ENCODE data around the gene SFXN5. TPM values are rescaled to one million over a fixed set of nuclear protein-coding genes. Genes with fewer than 3 reads are reported as not detected.

Gene SFXN5
- total RNA-seq, 1 donor from 2014 or later = 12.7 TPM

DNA sequence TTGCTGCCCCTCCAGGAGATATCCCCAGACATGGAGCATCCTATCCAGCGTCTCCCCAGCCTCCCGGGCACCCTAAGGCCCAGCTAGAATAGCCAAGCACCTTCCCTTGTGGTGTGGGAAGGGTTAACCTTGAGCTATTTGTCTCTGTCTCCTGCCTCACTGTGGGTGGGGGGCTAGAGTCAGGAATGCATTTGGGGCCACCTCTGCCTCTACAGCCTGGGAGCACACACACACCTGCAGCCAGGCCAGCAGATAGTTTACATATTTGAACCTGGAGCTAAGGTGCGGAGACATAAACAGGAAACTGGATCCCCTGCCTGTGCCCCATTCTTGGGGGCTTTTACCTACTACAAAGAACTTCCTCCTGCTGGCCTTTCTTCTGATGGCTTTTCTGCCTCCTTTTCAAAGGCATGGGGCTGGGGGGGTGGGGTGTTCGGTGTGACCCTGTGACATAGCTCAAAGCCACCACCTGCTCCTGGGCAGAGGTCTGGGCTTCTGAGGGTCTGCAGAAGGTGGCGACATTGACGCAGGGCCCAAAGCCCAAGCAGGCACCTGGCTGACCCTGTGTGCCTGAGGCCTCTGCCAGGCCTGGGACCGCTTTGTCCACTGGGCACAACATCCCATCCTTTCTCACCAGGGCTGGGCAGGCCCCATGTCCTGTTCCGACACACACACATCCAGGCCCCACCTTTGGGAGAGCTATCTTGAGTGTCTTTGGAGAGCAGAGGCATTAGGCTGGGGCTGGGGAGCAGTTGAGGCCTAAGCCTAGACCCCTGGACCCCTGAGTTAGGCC, 120.0 kb downstream of the SFXN5 start:
- TF ChIP-seq, protein P1, sequence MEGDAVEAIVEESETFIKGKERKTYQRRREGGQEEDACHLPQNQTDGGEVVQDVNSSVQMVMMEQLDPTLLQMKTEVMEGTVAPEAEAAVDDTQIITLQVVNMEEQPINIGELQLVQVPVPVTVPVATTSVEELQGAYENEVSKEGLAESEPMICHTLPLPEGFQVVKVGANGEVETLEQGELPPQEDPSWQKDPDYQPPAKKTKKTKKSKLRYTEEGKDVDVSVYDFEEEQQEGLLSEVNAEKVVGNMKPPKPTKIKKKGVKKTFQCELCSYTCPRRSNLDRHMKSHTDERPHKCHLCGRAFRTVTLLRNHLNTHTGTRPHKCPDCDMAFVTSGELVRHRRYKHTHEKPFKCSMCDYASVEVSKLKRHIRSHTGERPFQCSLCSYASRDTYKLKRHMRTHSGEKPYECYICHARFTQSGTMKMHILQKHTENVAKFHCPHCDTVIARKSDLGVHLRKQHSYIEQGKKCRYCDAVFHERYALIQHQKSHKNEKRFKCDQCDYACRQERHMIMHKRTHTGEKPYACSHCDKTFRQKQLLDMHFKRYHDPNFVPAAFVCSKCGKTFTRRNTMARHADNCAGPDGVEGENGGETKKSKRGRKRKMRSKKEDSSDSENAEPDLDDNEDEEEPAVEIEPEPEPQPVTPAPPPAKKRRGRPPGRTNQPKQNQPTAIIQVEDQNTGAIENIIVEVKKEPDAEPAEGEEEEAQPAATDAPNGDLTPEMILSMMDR (IDR thresholded peaks at IDR 0.05) = no peak
- no peak overlapping the region for H3K27ac Mint-ChIP-seq (ENCODE audit: unreplicated experiment)
- no peaks in the 10 kb centered on the region for H3K4me1 Mint-ChIP-seq (ENCODE audit: unreplicated experiment)
- no peaks in the 10 kb centered on the region for H3K27me3 Mint-ChIP-seq (ENCODE audit: unreplicated experiment)
- no peak for DNase-seq (ENCODE audit: extremely low spot score, unreplicated experiment)
- no peaks in the 10 kb centered on the region for H3K9me3 Mint-ChIP-seq (ENCODE audit: unreplicated experiment)
- H3K4me3 Mint-ChIP-seq (ENCODE audit: unreplicated experiment) = no peak overlapping the region
- H3K36me3 Mint-ChIP-seq (ENCODE audit: unreplicated experiment) = peaks cover 5% of the 10 kb centered on the region

GRCh38 chr2:72950558-72951255, 120.8 kb downstream of the SFXN5 start:
- Mint-ChIP-seq H3K9me3 (ENCODE audit: unreplicated experiment) (no peaks in the 10 kb centered on the region), H3K36me3 (ENCODE audit: unreplicated experiment) (peaks cover 8% of the 10 kb centered on the region), H3K27me3 (ENCODE audit: unreplicated experiment) (no peaks in the 10 kb centered on the region), H3K27ac (ENCODE audit: unreplicated experiment) (no peak overlapping the region), H3K4me3 (ENCODE audit: unreplicated experiment) (no peak overlapping the region), H3K4me1 (ENCODE audit: unreplicated experiment) (no peaks in the 10 kb centered on the region)
- no peak for DNase-seq (ENCODE audit: extremely low spot score, unreplicated experiment)
- TF ChIP-seq, protein P1 (IDR thresholded peaks at IDR 0.05) = no peak

DNA sequence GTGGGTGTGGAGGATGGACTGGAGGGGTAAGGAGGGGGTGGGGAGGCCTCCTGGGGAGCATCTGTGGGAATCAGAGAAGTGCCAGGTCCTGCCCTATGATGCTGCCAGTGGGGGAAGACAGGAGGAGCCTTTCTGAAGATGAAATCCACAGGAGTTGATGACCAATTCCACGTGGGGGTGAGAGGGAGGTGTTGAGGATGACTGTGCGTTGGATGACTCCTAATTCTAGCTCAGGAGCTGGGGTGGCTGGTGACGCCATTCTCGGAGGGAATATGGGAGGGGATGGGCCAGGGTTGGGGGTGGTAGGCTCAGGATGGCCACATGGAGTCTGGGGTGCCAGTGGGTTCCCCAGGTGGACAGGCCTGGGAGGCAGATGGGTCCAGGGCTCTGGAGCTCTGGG, 121.9 kb downstream of the SFXN5 start:
- H3K4me3 Mint-ChIP-seq (ENCODE audit: unreplicated experiment) = no peak overlapping the region
- no peaks in the 10 kb centered on the region for H3K9me3 Mint-ChIP-seq (ENCODE audit: unreplicated experiment)
- TF ChIP-seq, protein P1 (IDR thresholded peaks at IDR 0.05) = no peak
- peaks cover 8% of the 10 kb centered on the region for H3K36me3 Mint-ChIP-seq (ENCODE audit: unreplicated experiment)
- H3K4me1 Mint-ChIP-seq (ENCODE audit: unreplicated experiment) = no peaks in the 10 kb centered on the region
- no peak overlapping the region for H3K27ac Mint-ChIP-seq (ENCODE audit: unreplicated experiment)
- no peaks in the 10 kb centered on the region for H3K27me3 Mint-ChIP-seq (ENCODE audit: unreplicated experiment)
- no peak for DNase-seq (ENCODE audit: extremely low spot score, unreplicated experiment)

DNA sequence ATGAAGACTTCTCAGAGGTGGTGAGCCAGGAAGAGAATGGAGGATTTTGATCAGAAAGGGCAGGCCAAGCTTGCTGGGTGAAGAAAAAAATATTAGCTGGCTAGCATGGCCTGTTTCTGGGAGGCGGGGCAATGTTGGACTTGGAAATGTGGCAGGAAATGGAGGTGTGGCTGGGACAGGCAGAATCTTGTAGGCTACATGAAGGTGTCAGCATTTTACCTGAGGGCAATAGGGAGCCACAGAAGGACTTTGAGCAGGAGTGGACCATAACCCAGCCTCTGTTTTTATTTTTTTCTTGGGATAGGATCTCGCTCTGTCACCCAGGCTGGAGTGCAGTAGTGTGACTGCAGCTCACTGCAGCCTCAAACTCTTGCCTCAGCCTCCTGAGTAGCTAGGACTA, 122.5 kb downstream of the SFXN5 start:
- TF ChIP-seq, protein P1 (IDR thresholded peaks at IDR 0.05) = no peak
- no peaks in the 10 kb centered on the region for H3K9me3 Mint-ChIP-seq (ENCODE audit: unreplicated experiment)
- no peak overlapping the region for H3K27ac Mint-ChIP-seq (ENCODE audit: unreplicated experiment)

More for the DNA sequence above, 122.5 kb downstream of the SFXN5 start:
- Mint-ChIP-seq H3K27me3 (ENCODE audit: unreplicated experiment) (no peaks in the 10 kb centered on the region), H3K4me1 (ENCODE audit: unreplicated experiment) (no peaks in the 10 kb centered on the region), H3K4me3 (ENCODE audit: unreplicated experiment) (no peak overlapping the region), H3K36me3 (ENCODE audit: unreplicated experiment) (peaks cover 10% of the 10 kb centered on the region)
- no peak for DNase-seq (ENCODE audit: extremely low spot score, unreplicated experiment)
